GM19023 (cell line): ENCODE measurements around the gene CWC15.
"Not testable (repeated sequence)": the region's sequence is repeated elsewhere in the genome, so short reads cannot be mapped to it uniquely, and the experiment has no call there.

Experiments
- ATAC-seq: cut with Tn5 transposase; IDR thresholded peaks from one replicate; pipeline ENCODE4 v1.9.1; 2021; ENCODE audit warnings: mild to moderate bottlenecking, moderate library complexity; ENCODE audit not compliant: unreplicated experiment

Gene CWC15

GRCh38 chr11:94922321-94923003 is 50.9 kb downstream of the CWC15 start:
- ATAC-seq, result no peak

GRCh38 chr11:94920311-94920710 is 53.0 kb downstream of the CWC15 start:
- no peak for ATAC-seq

GRCh38 chr11:94913718-94914394 is 59.5 kb downstream of the CWC15 start:
- ATAC-seq, result not testable (repeated sequence)

- ATAC-seq, result no peak
Measured at GRCh38 chr11:94912806-94913205, 60.5 kb downstream of the CWC15 start.
